Keratinocyte (primary cell): ENCODE results near the gene LIG3. TPM values are rescaled to one million over a fixed set of nuclear protein-coding genes. Genes with fewer than 3 reads are reported as not detected.

Source experiments
- DNase-seq: peaks from one replicate; pipeline ENCODE4 v3.0.0-alpha.2; 2011; ENCODE audit warnings: low read depth, missing footprints, low spot score
- FAIRE-seq: peaks from 2 replicates; lab custom pipeline; 2011; peaks lifted over from hg19 to GRCh38; lab: Jason Lieb, UNC
- H2AFZ ChIP-seq: 2 replicates; pipeline ENCODE4 v1.6.0; 2012; ENCODE audit warnings: low read length, control low read depth, inconsistent platforms; ENCODE audit not compliant: control insufficient read depth
- H3K27ac ChIP-seq: 2 replicates; pipeline ENCODE4 v1.5.1; 2011; ENCODE audit warnings: low read length; ENCODE audit not compliant: control insufficient read depth, insufficient read depth
- H3K27me3 ChIP-seq: 3 replicates; pipeline ENCODE4 v1.6.0; 2011; ENCODE audit warnings: low read length; ENCODE audit not compliant: control insufficient read depth, insufficient read depth; ENCODE audit errors: extremely low read depth
- H3K36me3 ChIP-seq, 2 experiments: 2 replicates in 1 of 2; 3 replicates in 1 of 2; pipeline ENCODE4 v1.5.1; 2011; ENCODE audit warnings: low read length in 2 of 2, mild to moderate bottlenecking in 1 of 2; ENCODE audit not compliant: control insufficient read depth in 2 of 2, insufficient read depth in 2 of 2; ENCODE audit errors: extremely low read depth in 1 of 2
- H3K4me1 ChIP-seq: 3 replicates; pipeline ENCODE4 v1.5.1; 2011; ENCODE audit warnings: low read length; ENCODE audit not compliant: control insufficient read depth, insufficient read depth; ENCODE audit errors: extremely low read depth
- H3K4me2 ChIP-seq: 3 replicates; pipeline ENCODE4 v1.6.0; 2011; ENCODE audit warnings: low read depth, low read length; ENCODE audit not compliant: control insufficient read depth, insufficient read depth; ENCODE audit errors: extremely low read depth
- H3K4me3 ChIP-seq, 3 experiments: fragments of 200-600 bp in 1 of 3; sonication (generic) in 1 of 3; 2 replicates in 2 of 3; 3 replicates in 1 of 3; pipeline ENCODE4 v1.5.1; 2011 to 2016; ENCODE audit warnings: low read length in 3 of 3, mild to moderate bottlenecking in 3 of 3, control low read depth in 2 of 3, inconsistent platforms in 1 of 3, low read depth in 1 of 3, mixed read lengths in 1 of 3, mixed run types in 1 of 3, moderate library complexity in 1 of 3; ENCODE audit not compliant: control insufficient read depth in 2 of 3, insufficient read depth in 2 of 3; ENCODE audit errors: extremely low read depth in 1 of 3
- H3K79me2 ChIP-seq: 2 replicates; pipeline ENCODE4 v1.6.0; 2012; ENCODE audit warnings: low read length; ENCODE audit not compliant: control insufficient read depth, insufficient read depth
- H3K9ac ChIP-seq: 3 replicates; pipeline ENCODE4 v1.6.0; 2011; ENCODE audit warnings: low read length; ENCODE audit not compliant: control insufficient read depth, insufficient read depth; ENCODE audit errors: extremely low read depth
- H3K9me1 ChIP-seq: 3 replicates; pipeline ENCODE4 v1.6.0; 2011; ENCODE audit warnings: low read length; ENCODE audit not compliant: control insufficient read depth, insufficient read depth; ENCODE audit errors: extremely low read depth
- H3K9me3 ChIP-seq: 2 replicates; pipeline ENCODE4 v1.5.1; 2012; ENCODE audit warnings: low read depth, low read length; ENCODE audit not compliant: control insufficient read depth
- H4K20me1 ChIP-seq: 3 replicates; pipeline ENCODE4 v1.6.0; 2011; ENCODE audit warnings: low read length; ENCODE audit not compliant: control insufficient read depth, insufficient read depth; ENCODE audit errors: extremely low read depth
- CTCF ChIP-seq, 3 experiments: IDR thresholded peaks in 1 of 3; conservative IDR thresholded peaks in 1 of 3; optimal IDR thresholded peaks in 1 of 3; 2 replicates in 2 of 3; 3 replicates in 1 of 3; pipeline versions ENCODE3 to v1.5.1; 2011; ENCODE audit warnings: low read length in 3 of 3, mild to moderate bottlenecking in 3 of 3, moderate library complexity in 2 of 3, control low read depth in 1 of 3, inconsistent platforms in 1 of 3; ENCODE audit not compliant: insufficient read depth in 2 of 3; ENCODE audit errors: extremely low read depth in 1 of 3
- EZH2 ChIP-seq: IDR thresholded peaks from one replicate; pipeline ENCODE4 v1.6.1; 2012; ENCODE audit warnings: inconsistent platforms, mild to moderate bottlenecking, low read length, moderate library complexity
- dilution Hi-C: fragments of 300-500 bp; cut with MboI; formaldehyde crosslinking; loops from one replicate; pipeline ENCODE4 v1.7.0; 2020; ENCODE audit warnings: low sequenced_read_pairs; ENCODE audit not compliant: extremely low pct_ligation_motif_present
- polyA plus RNA-seq, 5 experiments: library from polyadenylated mRNA; depleted of rRNA in 3 of 5; stranded (reverse) in 3 of 5; stranded (forward) in 1 of 5; unstranded in 1 of 5; fragments of >200 nt; gene quantifications; 1 replicate in 1 of 5; 2 replicates in 3 of 5; 3 replicates in 1 of 5; pipeline versions ENCODE4 v1.2.1 to v1.2.3, GENCODE V29; 2011 to 2012; ENCODE audit warnings: missing spikeins in 2 of 5, low read depth in 1 of 5, low replicate concordance in 1 of 5

The LIG3 gene
- polyA plus RNA-seq, 1 donor (not counting 4 experiments of a cell fraction or from before 2014, with no cell fraction given): 29.3 TPM

- H3K4me1 ChIP-seq: no peaks in the 10 kb centered on the region
- H2AFZ ChIP-seq: no peak overlapping the region
- H3K9me3 ChIP-seq: no peaks in the 10 kb centered on the region
- H4K20me1 ChIP-seq: no peaks in the 10 kb centered on the region
- H3K9me1 ChIP-seq: no peaks in the 10 kb centered on the region
- no peak for FAIRE-seq
- no peak overlapping the region for H3K27ac ChIP-seq
- H3K36me3 ChIP-seq: peaks cover 0 to 2% of the 10 kb centered on the region in 2 experiments
- H3K4me3 ChIP-seq: no peak overlapping the region
- TF ChIP-seq CTCF (optimal IDR thresholded peaks at IDR 0.05 in 1 of 3, IDR thresholded peaks at IDR 0.05 in 1 of 3, conservative IDR thresholded peaks at IDR 0.05 in 1 of 3; ENCODE audit: extremely low read depth in 1 of 3, insufficient read depth in 2 of 3, low read length in 3 of 3): no peak
- TF ChIP-seq EZH2: no peak
- DNase-seq: no peak
- peak overlapping the region; percentile 29 for H3K4me2 ChIP-seq
- H3K27me3 ChIP-seq: no peaks in the 10 kb centered on the region
- H3K9ac ChIP-seq: no peak overlapping the region
- dilution Hi-C loops: no loop called here
- H3K79me2 ChIP-seq: peaks cover 9% of the 10 kb centered on the region
Measured at GRCh38 chr17:35046740-35047283, 66.5 kb downstream of the LIG3 start.

GRCh38 chr17:35048685-35049379, 68.5 kb downstream of the LIG3 start:
- Histone ChIP-seq H2AFZ (no peak overlapping the region), H3K4me3 (no peak overlapping the region), H3K79me2 (peaks cover 11% of the 10 kb centered on the region), H3K9ac (no peak overlapping the region), H3K9me3 (no peaks in the 10 kb centered on the region), H3K9me1 (no peaks in the 10 kb centered on the region), H4K20me1 (no peaks in the 10 kb centered on the region), H3K36me3 (peaks cover 0 to 2% of the 10 kb centered on the region in 2 experiments), H3K27me3 (no peaks in the 10 kb centered on the region), H3K4me1 (peaks cover 3% of the 10 kb centered on the region), H3K27ac (no peak overlapping the region), H3K4me2 (no peak overlapping the region)
- no peak for DNase-seq
- no peak for FAIRE-seq
- dilution Hi-C loops: no loop called here
- TF ChIP-seq CTCF (optimal IDR thresholded peaks at IDR 0.05 in 1 of 3, IDR thresholded peaks at IDR 0.05 in 1 of 3, conservative IDR thresholded peaks at IDR 0.05 in 1 of 3; ENCODE audit: extremely low read depth in 1 of 3, insufficient read depth in 2 of 3, low read length in 3 of 3) (no peak), EZH2 (no peak)
